ENCODE measurements around the gene INSRR.
A peak's percentile ranks its signal among the peaks of the same experiment; 100 is the strongest.

INSRR gene

DNA sequence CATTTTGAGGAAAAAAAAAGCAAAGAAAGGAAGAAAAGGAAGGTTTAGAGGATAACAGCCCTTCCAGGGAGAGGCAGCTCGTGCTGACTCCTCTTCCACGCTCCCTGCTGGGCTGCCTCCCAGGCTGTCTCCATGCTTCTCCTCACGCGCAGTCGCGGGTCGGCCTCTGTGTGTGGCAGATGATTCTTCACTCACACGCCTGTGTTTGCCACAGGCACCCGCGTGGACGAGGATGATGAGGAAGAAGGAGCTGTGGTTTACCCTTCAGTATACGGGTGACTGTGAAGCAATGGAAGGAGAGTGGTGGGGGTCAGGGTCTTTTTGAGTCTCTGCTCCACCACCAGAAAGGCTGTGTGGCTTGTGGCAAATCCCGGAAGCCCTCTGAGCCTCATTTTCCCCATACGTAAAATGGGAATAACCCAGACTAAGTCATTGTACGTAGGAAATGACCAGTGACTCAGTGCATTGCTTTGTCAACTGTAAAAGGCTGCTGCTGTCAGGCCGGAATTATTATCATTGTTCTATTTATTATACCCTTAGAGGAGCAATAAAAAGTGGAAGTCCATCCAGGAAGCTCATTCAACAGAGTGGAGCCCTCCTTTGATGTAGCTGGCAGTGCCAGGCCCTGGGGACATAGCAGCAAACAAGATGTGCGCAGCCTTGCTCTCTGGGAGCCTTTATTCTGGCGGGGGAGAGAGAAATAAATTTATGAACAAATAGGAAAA is 30.4 kb downstream of the INSRR start:
- DNase-seq (ENCODE audit: low read depth in 2 of 2), result no peak

DNA sequence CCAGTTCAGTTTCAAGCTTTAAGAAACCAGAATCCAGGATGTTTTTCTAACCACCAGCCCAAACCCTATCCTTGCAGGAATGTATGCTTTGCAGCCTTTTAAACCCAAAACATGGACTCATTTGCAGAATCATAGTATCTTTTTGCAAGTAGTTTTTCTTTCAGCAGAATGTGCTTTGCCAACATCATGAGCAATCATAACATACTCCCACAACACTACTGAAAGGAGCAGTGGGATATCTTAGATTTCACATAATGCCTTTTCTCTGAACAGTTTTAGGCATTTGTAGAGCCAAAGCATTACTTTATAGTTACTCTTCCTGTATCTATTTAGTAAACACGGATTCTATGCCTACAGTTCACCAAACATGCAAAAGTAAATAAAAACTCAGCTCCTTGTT is 32.3 kb downstream of the INSRR start:
- no peak for DNase-seq (ENCODE audit: low read depth in 2 of 2)

DNA sequence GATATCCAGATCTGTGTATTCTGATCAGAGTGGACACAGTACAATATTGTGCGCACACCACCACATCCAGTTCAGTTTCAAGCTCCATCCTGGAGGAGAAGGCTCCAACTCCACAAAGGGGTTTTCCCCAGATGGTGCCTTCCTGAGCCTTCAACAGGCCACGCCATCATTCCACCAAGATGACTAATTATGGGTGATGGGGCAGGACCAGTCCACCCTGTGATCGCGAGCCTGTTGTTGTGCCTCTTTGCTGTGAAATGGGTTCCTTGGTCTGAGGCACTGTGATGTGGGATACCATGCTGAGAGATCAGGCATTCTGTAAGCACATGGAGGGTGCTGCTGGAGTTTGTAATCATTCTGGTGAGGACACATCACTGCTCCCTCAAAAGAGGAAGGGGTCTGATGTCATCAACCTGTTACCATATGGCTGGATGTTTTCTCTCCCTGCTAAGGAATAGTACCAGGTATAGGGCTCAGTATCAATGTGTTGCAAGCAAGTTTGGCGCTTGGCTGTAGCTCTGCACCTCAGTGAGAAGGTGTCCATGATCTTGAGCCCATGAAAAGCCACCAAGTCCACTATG is 35.6 kb downstream of the INSRR start:
- DNase-seq (ENCODE audit: low read depth in 2 of 2), result no peak

DNA sequence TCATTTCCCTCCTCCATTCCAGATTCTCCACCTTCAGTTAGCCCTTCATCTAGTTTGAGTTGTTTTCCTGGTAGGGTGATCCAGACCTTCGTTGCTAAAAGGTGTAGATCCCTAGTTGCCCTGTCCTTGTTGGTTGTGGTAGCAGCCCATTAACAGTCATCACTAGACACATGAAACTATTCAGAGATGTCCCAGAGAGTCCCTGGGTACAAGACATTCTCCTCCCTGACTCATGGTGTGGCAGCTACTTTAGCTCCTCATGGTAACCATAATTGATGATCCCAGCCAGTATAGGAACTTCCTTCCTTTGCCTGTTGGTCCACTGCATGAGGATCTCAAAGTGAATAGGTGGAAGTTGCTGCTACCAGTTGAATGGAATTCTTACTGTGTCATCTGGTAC is 36.2 kb downstream of the INSRR start:
- no peak for DNase-seq (ENCODE audit: low read depth in 2 of 2)

DNA sequence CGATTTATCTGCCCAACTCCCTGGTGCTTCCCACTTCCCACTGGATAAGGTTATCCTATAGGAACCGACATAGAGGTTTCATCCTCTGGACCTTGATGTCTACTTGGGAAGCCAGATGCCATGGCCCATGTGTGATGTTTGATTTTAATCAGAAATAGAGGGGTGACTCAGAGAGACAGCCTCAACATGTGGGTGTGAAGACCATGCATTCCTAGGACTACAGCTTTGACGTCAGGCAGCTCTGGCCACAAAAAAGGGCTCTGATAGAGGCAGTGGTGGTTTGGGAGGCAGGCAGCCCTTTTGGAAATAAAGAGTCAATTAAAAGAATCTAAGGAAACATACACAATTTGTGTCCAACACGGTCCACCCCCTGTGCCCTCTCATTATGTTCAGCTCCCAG is 37.1 kb downstream of the INSRR start:
- DNase-seq (ENCODE audit: low read depth in 2 of 2), result no peak

DNA sequence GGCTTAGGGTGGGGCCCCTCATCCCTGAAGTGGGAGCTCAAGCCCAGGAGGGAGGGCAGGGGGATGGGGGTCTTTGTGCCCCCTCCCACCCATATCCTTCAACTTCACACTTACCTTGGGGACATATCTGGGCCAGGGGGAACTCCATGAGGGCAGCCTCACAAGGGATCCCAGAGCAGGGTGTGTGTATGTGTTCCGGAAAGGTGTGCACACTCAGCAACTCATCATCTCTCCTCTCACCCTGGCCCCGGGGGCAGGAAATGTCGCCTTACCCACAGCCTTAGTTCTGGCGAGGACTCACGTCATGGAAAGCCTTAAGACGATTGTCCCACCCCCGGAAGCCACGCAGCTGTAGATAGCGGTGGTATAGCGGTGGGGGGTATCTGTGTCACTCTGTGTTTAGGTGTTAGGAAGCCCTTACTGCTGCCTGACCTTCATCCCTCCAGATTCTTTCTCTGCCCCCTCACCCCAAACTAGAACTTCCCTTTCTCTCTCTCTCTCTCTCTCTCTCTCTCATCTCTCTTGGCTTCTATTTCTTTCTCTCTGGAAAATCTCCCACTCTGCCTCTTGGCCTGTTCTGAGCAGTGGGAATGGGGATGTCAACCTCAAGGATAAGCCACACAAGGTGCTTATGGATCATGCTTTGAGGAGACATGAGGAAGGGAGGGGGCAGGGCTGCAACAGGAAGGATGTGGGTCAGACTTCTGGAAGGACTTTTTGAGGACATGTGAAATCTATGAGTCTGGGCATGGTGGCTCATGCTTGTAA is 42.2 kb downstream of the INSRR start, which contains the start of gene SH2D2A:
Gene SH2D2A (minus strand): TSS at position 288 of the 768 bp plus-strand sequence. CDS start 140 bp downstream, at position 148.
- peak; percentile 88 to 92 for DNase-seq (ENCODE audit: low read depth in 2 of 2)

DNA sequence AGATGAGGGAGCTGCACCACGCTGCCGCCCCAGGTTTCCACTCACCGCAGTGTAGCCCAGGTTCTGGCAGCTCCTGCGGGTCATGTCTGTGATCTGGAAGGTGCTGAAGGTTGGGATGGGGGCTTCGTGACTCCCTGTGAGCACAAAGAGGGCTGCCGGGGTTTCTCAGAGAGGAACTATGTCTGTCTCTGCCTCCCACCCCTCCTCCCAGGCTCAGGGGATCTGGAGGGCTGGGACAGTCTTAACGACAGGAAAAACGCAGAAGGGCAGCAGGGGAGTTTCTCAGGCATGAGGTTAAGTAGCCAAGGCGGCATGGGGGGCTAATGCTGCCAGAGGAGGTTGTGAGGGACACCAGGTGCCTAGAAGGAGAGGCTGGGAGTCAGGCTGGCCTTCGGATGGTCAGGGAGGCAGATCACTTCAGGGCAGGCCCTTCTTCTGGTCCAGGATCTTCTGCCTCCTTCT is 42.9 kb downstream of the INSRR start:
- DNase-seq (ENCODE audit: low read depth in 2 of 2), result no peak

DNA sequence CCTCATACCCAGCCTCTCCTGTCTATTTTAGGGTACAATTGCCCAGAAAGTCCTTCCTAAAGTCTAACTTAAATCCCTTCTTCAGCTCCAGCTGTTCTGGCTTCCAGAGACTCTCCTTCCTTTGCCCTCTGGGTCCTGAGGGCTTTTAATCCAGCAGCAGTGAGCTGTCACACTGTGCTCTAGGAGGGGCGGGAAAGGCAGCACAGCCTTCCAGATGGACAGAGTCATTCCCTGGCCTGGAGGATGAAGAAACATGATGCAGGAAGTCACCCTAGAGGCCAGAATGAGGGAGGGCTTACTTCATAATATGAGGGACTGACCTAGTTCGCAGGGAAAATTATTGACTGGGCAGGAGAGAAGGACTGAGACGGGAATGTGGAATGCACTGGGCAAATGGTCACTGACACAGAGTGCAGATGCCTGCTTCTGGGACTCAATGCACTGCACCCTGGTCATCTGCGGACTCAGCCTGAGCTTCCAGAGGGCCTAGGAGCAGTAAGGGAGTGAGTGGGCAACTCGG is 43.5 kb downstream of the INSRR start:
- no peak for DNase-seq (ENCODE audit: low read depth in 2 of 2)

DNA sequence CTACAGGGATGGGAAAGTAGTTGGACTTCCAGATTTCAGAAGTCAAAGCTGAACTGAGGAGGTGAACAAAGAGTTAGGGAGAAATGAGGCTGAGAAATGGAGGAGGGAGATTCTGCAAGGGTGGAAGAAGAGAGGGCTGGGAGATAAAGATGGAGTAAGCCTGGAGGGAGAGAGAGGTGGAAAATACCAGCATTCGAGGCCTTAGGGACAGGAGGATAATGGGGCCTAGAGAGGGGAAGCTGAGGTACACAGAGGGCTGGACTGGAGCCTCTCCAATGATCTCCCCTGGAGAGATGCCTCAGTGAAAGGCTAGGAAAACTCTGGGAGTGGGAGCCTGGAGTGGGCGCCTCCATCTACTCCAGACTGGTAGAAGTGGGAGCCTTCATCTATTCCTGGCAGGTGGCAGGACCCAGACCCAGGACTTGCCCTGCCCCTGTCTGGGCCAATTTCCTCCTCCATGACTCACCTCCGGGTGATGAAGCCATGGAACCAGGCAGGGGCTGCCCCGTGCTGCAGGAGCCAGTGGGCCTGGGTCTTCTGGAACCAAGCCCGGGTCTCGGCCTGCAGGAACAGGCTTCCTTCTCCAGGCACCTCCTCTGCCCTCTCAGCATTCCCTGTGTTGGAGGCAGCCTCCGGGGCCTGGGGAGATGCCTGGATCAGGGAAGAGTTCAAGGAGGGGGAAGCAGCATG is 44.2 kb downstream of the INSRR start:
- DNase-seq (ENCODE audit: low read depth in 2 of 2), result no peak

DNA sequence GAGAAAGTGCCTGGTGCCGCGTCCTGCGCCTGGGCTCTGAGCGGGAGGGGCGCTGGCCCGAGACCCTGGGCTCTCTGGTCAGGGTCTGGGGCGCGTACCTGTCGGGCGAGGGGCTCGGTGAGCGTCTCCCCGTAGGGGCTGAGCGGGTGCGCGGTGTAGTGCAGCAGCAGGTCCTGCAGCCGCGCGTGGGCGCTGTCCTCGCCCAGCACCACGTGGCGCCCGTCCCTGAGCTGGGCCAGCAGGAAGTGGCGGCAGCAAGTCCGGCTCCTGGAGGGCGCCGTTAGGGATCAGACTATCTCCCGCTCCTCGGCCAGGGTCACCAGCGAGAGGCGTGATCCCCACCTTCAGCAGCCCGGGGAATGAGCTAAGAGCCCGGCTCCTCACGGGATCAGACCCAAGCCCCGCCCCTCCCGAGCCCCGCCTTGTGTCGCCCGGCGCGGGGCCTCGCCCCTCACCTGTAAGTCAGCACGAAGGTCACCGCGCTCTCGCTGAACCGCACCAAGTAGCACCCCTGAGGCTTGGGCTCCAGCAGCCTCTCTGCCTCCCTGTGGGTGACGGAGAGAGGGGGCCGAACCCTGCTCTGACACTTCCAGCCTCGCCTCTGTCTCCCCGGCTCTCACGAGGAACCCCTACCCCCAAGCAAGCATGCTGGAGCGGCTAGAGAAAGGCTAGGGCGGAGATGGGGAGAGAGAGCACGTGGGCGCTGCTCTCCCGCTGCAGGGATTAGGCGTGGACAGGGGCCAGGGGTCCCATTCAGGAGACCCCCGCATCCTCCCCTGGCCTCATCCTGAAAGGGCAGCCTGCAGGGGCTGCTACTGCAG is 45.0 kb downstream of the INSRR start:
- peak in 1 of 2 donors; percentile 52 for DNase-seq (ENCODE audit: low read depth in 2 of 2)

DNA sequence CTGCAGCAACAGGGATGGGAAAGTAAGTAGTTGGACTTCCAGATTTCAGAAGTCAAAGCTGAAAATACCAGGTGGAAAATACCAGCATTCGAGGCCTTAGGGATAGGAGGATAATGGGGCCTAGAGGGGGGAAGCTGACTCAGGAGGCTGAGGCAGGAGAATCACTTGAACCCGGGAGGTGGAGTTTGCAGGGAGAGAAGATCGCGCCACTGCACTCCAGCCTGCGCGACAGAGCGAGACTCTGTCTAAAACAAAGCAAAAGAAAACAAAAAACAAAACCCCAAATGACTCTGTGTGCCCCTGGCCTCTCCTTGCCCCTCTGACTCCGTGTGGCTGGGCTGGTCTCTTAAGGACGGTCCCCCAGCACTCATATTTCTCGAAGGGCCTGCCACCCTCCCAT is 45.6 kb downstream of the INSRR start:
- DNase-seq (ENCODE audit: low read depth in 2 of 2), result no peak

DNA sequence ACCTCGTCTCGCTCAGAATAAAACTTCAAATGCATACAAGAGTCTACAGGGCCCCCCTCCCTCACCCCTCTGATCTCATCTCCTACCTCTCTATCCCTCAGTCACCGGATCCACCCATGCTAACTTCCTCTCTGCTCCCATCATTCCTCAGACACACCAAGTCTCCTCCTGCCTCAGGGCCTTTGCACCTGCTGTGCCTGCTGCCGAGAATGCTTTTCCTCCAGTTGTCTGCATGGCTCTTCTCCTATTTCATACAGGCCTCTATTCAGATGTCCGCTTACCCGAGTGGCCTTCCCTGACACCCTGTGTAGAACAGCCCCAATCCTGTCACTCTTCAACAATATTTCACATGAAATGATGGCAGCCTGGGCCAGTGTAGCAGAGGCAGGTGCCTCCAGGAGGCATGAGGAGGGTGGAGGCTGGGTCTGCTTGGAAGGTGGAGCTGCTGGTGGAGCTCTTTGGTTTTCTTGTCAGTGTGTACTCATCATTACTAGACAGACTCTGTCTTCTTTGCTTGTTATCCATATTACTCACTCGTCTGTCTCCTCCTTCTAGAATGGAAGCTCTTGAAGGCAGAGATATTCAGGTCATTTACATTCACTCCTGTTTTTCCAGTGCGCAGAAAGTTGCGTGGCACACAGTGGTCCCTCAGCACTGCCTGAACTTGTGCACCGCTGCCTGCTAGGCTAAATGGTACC is 46.5 kb downstream of the INSRR start:
- DNase-seq (ENCODE audit: low read depth in 2 of 2), result no peak

DNA sequence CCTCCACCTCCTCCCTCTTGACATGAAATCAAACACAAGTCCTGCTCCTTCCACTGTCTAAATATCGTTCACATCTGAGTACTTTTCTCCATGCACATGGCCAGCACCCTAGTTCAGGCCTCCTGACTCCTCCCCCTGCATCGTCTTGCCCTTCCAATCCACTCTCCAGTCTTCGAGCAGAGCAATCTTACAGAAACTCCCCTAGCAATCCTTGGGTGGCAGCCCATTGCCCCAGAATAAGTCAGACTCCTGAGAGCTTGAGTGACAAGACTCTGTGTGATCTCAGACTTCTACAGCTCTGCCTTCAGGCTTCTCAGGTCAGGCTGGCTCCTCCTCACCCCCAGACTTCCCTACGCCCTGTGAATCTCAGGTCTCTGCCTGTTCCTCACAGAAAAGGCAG is 47.7 kb downstream of the INSRR start:
- no peak for DNase-seq (ENCODE audit: low read depth in 2 of 2)

DNA sequence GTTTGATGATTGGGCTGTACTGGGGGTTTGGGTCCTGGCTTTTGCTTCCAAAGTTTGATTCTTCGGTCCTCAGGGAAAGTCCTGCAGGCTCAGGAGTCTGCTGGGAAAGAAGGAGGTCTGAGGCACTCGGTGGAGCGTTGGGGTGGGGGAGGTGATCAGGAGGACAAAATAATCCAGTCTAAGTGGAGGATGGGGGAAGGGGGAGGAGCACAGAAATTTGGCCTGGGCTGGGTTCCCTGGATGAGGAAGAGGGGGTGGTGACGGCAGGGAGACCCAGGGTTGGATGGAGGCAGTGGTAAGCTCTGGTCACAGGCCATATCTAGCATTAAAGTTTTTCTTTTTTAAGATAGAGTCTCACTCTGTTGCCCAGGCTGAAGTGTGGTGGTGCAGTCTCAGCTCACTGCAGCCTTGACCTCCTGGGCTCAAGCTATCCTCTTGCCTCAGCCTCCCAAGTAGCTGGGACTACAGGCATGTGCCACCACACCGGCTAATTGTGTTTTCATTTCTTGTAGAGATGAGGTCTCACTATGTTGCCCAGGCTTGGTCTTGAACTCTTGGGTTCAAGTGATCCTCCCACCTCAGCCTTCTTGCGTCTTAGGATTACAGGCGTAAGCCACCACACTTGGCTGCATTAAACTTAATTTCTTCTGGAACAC is 49.1 kb downstream of the INSRR start:
- no peak for DNase-seq (ENCODE audit: low read depth in 2 of 2)

DNA sequence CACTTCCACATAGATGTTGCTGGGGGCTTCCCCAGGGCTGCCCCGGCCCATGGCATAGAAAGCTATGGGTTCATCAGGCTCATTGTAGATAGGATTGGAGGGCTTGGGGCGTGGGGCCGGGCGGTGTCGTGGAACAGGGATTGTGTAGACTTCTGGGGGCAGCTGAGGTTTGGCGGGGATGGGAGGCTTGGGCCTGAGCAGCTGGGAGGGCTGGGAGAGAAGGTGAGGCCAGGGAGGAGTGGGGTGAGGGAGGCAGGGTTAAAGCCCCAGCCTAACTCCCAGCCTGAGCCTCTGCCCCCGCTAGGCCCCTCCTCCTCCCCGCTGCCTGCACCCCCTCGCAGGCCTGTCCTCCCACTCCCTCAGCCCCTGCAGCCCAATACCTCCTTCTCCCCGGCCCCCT is 49.6 kb downstream of the INSRR start:
- DNase-seq (ENCODE audit: low read depth in 2 of 2), result no peak

DNA sequence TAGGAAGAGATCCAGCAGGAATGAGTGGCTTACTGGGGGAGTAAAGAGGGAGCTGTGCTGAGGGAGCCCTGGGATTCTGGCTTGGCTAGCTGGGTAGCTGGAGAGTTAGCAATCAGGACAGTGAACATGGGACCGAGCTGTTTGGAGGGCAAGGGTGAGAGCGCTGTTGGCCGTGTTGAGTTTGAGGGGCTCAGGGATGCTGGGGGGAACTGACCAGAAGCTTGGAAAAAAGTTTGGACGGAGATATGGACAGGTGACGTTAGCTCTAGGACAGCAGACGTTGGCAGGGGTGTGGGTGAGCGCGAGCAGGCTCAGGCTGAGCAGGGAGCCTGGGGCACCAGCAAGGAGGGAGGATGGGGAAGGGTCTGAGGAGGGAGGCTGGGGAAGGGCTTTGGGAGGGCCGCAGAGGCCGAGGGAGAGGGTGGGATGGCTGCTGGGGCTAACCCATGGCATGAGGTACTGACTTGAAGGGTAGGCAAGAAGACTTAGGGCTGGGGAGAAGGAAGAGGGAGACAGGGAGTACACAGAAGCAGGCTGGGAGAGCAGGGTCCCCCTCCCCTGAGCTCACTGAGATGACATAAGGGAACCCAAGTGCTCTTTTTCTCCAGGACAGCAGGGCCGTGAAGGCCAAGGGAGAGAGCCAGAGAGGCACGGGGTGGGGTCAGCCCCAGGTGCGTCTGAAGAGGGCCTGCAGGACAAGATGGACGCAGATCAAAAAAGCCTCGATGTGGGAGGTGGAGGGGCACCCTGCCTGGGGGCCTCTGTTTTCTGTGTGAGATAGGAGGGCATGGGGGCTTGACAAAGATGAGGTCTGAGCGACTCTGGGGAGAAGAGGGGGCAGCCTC is 50.5 kb downstream of the INSRR start:
- DNase-seq (ENCODE audit: low read depth in 2 of 2), result no peak

DNA sequence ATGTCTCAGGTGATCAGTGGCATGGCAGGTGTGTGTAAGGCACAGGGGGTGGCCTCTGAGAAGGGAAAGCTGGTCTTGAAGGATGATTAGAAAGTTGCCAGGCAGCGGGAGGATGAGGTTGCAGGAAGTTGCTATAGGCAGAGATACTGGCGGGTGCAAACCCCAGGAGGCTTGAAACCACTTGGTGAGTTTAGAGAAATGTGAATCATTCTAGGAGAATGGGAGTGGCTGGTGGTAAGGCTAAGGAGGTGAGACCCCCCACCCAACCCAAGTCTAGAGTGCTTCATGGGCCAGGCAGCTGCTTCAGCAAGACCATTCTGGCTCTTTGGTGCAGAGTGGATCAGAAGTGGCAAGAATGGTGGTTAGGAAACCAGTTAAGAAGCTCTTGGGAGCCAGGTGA is 51.3 kb downstream of the INSRR start:
- no peak for DNase-seq (ENCODE audit: low read depth in 2 of 2)

DNA sequence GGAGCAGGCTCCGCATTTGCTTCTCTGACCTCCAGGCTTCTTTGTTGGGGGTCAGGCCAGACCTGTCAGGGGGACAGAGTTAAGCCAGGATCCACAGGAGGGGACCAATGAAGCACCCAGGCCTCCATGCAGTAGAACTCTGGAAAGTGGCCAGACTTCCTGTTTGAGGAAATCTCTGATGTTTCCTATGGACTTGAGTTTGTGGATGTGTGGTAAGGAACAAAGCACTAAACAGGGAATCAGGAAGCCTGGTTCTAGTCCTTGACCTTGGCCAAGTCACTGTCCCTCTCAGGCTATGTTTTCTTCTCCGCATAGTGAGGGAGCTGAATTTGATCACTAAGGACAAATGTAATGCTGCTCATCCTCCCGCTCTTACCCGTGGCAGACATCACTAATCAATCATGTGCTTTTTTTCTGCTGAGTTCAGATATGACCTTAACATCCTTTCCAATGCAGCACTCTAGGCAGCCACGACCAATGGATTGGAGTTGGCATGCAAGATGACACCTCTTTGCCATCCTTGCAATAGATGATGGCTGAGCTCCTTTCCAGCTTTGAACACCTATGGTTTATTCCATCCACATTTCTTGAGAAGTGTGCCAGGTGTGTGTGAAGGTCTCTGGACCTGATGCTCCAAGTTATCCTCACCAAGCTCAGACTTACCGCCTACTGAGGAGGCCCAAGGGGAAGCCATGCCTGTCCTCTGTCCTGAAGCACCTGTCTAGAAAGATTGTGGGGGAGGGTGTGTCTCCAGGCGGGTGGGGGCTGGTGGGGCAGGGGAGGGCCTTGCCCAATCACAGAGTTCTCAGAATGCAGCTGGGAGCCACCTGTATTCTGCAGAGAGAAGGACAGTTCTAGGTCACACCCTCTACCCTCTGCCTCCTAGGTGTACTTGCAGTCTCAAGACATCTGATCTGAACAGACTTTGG is 52.1 kb downstream of the INSRR start:
- no peak for DNase-seq (ENCODE audit: low read depth in 2 of 2)
